Hypothalamus (tissue), 51 donors: ENCODE results near the gene LYSMD2.

Source experiments
- DNase-seq, 51 donors: peaks; one replicate each; lab custom pipeline; 2025; lab: John Stamatoyannopoulos, UW

Gene LYSMD2

GRCh38 chr15:51677021-51677420 lies 60.4 kb downstream of the LYSMD2 start:
- no peak for DNase-seq

DNA sequence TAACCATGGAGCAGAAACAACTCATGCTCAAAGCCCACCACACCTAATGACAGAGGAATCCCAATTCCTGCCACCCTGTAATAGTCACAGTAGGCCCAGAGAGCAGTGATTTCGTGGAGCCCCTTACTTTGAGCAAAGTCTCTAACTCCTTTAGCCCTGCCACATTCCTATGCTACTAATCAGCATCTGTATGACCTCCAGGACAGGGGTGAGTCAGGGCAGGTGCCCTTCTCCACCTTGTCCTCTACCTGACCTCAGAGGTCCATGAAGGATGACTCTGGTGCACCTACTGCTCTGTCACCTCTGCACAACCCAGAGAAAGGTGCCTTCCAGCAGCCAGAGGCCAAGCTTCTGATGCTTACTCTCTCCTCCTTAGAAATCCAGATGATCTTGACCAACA lies 62.2 kb downstream of the LYSMD2 start:
- DNase-seq: no peak
